H9 (cell line): ENCODE results near the gene ETFA. TPM values are rescaled to one million over a fixed set of nuclear protein-coding genes. Genes with fewer than 3 reads are reported as not detected.

Source experiments
- DNase-seq: peaks from one replicate; pipeline ENCODE4 v3.0.0-alpha.2; 2017
- H2AFZ ChIP-seq: one replicate; pipeline ENCODE4 v1.6.1; 2013; ENCODE audit warnings: mild to moderate bottlenecking, low read length, control low read depth, moderate library complexity
- H2AK5ac ChIP-seq: 2 replicates; pipeline ENCODE4 v1.6.1; 2013; ENCODE audit warnings: low read length, control low read depth, mixed read lengths; ENCODE audit not compliant: insufficient read length
- H2BK120ac ChIP-seq: one replicate; pipeline ENCODE4 v1.6.1; 2013; ENCODE audit warnings: low read depth, mild to moderate bottlenecking, low read length, control low read depth, inconsistent platforms; ENCODE audit not compliant: poor library complexity, severe bottlenecking
- H2BK12ac ChIP-seq: 2 replicates; pipeline ENCODE4 v1.6.1; 2013; ENCODE audit warnings: low read length, control low read depth, mixed read lengths, low read depth; ENCODE audit not compliant: insufficient read length
- H2BK15ac ChIP-seq: 2 replicates; pipeline ENCODE4 v1.6.1; 2013; ENCODE audit warnings: low read depth, low read length, control low read depth
- H2BK20ac ChIP-seq: one replicate; pipeline ENCODE4 v1.6.1; 2013; ENCODE audit warnings: low read depth, mild to moderate bottlenecking, low read length, control low read depth, inconsistent platforms; ENCODE audit not compliant: poor library complexity, severe bottlenecking
- H2BK5ac ChIP-seq: 2 replicates; pipeline ENCODE4 v1.6.1; 2013; ENCODE audit warnings: low read length, control low read depth, mixed read lengths; ENCODE audit not compliant: insufficient read length
- H3K14ac ChIP-seq: 2 replicates; pipeline ENCODE4 v1.6.1; 2013; ENCODE audit warnings: low read length, control low read depth; ENCODE audit not compliant: insufficient read depth
- H3K18ac ChIP-seq: 2 replicates; pipeline ENCODE4 v1.6.1; 2013; ENCODE audit warnings: low read depth, mild to moderate bottlenecking, mixed read lengths, low read length, control low read depth; ENCODE audit not compliant: insufficient read length
- H3K23ac ChIP-seq: 2 replicates; pipeline ENCODE4 v1.6.1; 2013; ENCODE audit warnings: low read length, control low read depth, mixed read lengths, low read depth; ENCODE audit not compliant: insufficient read length
- H3K23me2 ChIP-seq: 2 replicates; pipeline ENCODE4 v1.6.1; 2013; ENCODE audit warnings: low read depth, mild to moderate bottlenecking, mixed read lengths, low read length, control low read depth; ENCODE audit not compliant: insufficient read length, poor library complexity, severe bottlenecking
- H3K27ac ChIP-seq: 2 replicates; pipeline ENCODE4 v1.5.1; 2013; ENCODE audit warnings: low read length, control low read depth, mixed read lengths, low read depth; ENCODE audit not compliant: insufficient read length
- H3K27me3 ChIP-seq: 2 replicates; pipeline ENCODE4 v1.6.1; 2013; ENCODE audit warnings: low read length, control low read depth, inconsistent platforms; ENCODE audit not compliant: insufficient read depth
- H3K4ac ChIP-seq: 2 replicates; pipeline ENCODE4 v1.6.1; 2013; ENCODE audit warnings: low read depth, mild to moderate bottlenecking, control low read depth, inconsistent platforms, low read length, moderate library complexity
- H3K4me1 ChIP-seq: 2 replicates; pipeline ENCODE4 v1.6.1; 2013; ENCODE audit warnings: low read length, control low read depth, inconsistent platforms; ENCODE audit not compliant: insufficient read depth
- H3K4me2 ChIP-seq: 2 replicates; pipeline ENCODE4 v1.6.1; 2013; ENCODE audit warnings: low read length, control low read depth, mixed read lengths; ENCODE audit not compliant: insufficient read length, insufficient read depth
- H3K56ac ChIP-seq: 2 replicates; pipeline ENCODE4 v1.6.1; 2013; ENCODE audit warnings: low read depth, mild to moderate bottlenecking, mixed read lengths, low read length, control low read depth; ENCODE audit not compliant: insufficient read length
- H3K79me1 ChIP-seq: 2 replicates; pipeline ENCODE4 v1.6.1; 2013; ENCODE audit warnings: low read depth, mild to moderate bottlenecking, moderate library complexity, low read length, control low read depth, inconsistent platforms; ENCODE audit not compliant: insufficient read depth, poor library complexity, severe bottlenecking
- H3K79me2 ChIP-seq: 2 replicates; pipeline ENCODE4 v1.6.1; 2013; ENCODE audit warnings: low read length, control low read depth, inconsistent platforms; ENCODE audit not compliant: insufficient read depth
- H3K9ac ChIP-seq: 2 replicates; pipeline ENCODE4 v1.6.1; 2013; ENCODE audit warnings: low read length, control low read depth, mixed read lengths; ENCODE audit not compliant: insufficient read length; ENCODE audit errors: extremely low read depth
- H3K9me3 ChIP-seq: one replicate; pipeline ENCODE4 v1.6.1; 2013; ENCODE audit warnings: low read depth, low read length, inconsistent platforms; ENCODE audit not compliant: control insufficient read depth
- H3T11ph ChIP-seq: one replicate; pipeline ENCODE4 v1.6.1; 2013; ENCODE audit warnings: mild to moderate bottlenecking, low read length, control low read depth, inconsistent platforms
- H4K20me1 ChIP-seq: one replicate; pipeline ENCODE4 v1.6.1; 2013; ENCODE audit not compliant: control insufficient read depth, insufficient read length, insufficient read depth
- H4K5ac ChIP-seq: 2 replicates; pipeline ENCODE4 v1.6.1; 2013; ENCODE audit warnings: low read depth, mild to moderate bottlenecking, mixed read lengths, low read length, control low read depth; ENCODE audit not compliant: insufficient read length
- H4K8ac ChIP-seq: replicated peaks from 2 replicates; pipeline ENCODE4 v1.6.1; 2013; ENCODE audit warnings: low read length, control low read depth, mixed read lengths, low read depth; ENCODE audit not compliant: insufficient read length
- H4K91ac ChIP-seq: 2 replicates; pipeline ENCODE4 v1.6.1; 2013; ENCODE audit warnings: low read depth, mild to moderate bottlenecking, moderate library complexity, mixed read lengths, low read length, control low read depth; ENCODE audit not compliant: insufficient read length
- H3K27ac Mint-ChIP-seq, 3 experiments: 2 replicates in 2 of 3; 3 replicates in 1 of 3; pipeline ENCODE4 v1.8.0; 2020 to 2021; ENCODE audit warnings: mixed read lengths in 3 of 3, mild to moderate bottlenecking in 1 of 3, moderate library complexity in 1 of 3
- H3K27me3 Mint-ChIP-seq: 2 replicates; pipeline ENCODE4 v1.8.0; 2021; ENCODE audit warnings: low read depth, mild to moderate bottlenecking, moderate library complexity, mixed read lengths
- H3K36me3 Mint-ChIP-seq, 3 experiments: 2 replicates in 2 of 3; 3 replicates in 1 of 3; pipeline ENCODE4 v1.8.0; 2020 to 2021; ENCODE audit warnings: low read depth in 3 of 3, mixed read lengths in 3 of 3; ENCODE audit not compliant: insufficient read depth in 1 of 3
- H3K4me1 Mint-ChIP-seq, 2 experiments: 2 replicates each; pipeline ENCODE4 v1.8.0; 2020; ENCODE audit warnings: mixed read lengths in 2 of 2
- H3K4me3 Mint-ChIP-seq, 2 experiments: 2 replicates in 1 of 2; 3 replicates in 1 of 2; pipeline ENCODE4 v1.8.0; 2020 to 2021; ENCODE audit warnings: mild to moderate bottlenecking in 2 of 2, mixed read lengths in 2 of 2, moderate library complexity in 1 of 2
- H3K9me3 Mint-ChIP-seq, 2 experiments: 2 replicates in 1 of 2; 3 replicates in 1 of 2; pipeline ENCODE4 v1.8.0; 2020; ENCODE audit warnings: mild to moderate bottlenecking in 2 of 2, mixed read lengths in 2 of 2, moderate library complexity in 1 of 2
- CTCF ChIP-seq: fragments of 200-600 bp; sonication (generic); conservative IDR thresholded peaks from 3 replicates; pipeline ENCODE4 v1.8.0; 2021; ENCODE audit warnings: antibody characterized with exemption, mild to moderate bottlenecking
- WGBS: extraction: QIAGEN DNeasy Blood & Tissue Kit; methylation state at CpG from one replicate; pipeline ENCODE4 v1.1.7; 2013; ENCODE audit warnings: missing lambda C conversion rate, low lambda C conversion rate, mixed read lengths; ENCODE audit not compliant: insufficient read length; ENCODE audit errors: extremely low coverage; 5-methylcytosine and 5-hydroxymethylcytosine counted together
- total RNA-seq: library from RNA; stranded (reverse); gene quantifications from 2 replicates; pipeline ENCODE4 v1.2.1, GENCODE V29; 2021

Gene ETFA
- total RNA-seq, 1 experiment from 2014 or later: 109 TPM

GRCh38 chr15:76286271-76286879, 24.9 kb downstream of the ETFA start:
- no peak overlapping the region for H3K23ac ChIP-seq
- H3K9me3 Mint-ChIP-seq: no peaks in the 10 kb centered on the region
- H4K20me1 ChIP-seq: no peaks in the 10 kb centered on the region
- no peaks in the 10 kb centered on the region for H3K4me1 ChIP-seq
- no peak overlapping the region for H3K4ac ChIP-seq
- H3K14ac ChIP-seq: no peak overlapping the region
- no peak overlapping the region for H3K27ac Mint-ChIP-seq
- H3K4me2 ChIP-seq: no peak overlapping the region
- H2BK5ac ChIP-seq: no peak overlapping the region
- H3T11ph ChIP-seq: no peak overlapping the region
- H3K79me1 ChIP-seq: no peaks in the 10 kb centered on the region
- no peak overlapping the region for H2BK20ac ChIP-seq
- H3K4me3 Mint-ChIP-seq: no peak overlapping the region
- H3K9me3 ChIP-seq: no peaks in the 10 kb centered on the region
- H2BK12ac ChIP-seq: no peak overlapping the region
- no peaks in the 10 kb centered on the region for H3K23me2 ChIP-seq
- H3K79me2 ChIP-seq: no peaks in the 10 kb centered on the region
- no CpG with 5 or more reads among the region's 4 CpGs for WGBS
- no peak overlapping the region for H4K5ac ChIP-seq
- no peak overlapping the region for H2AFZ ChIP-seq
- H3K27me3 Mint-ChIP-seq: no peaks in the 10 kb centered on the region
- peaks cover 2 to 37% (median 25%) of the 10 kb centered on the region in 3 experiments; a peak in 6 of 7 replicates for H3K36me3 Mint-ChIP-seq
- no peak overlapping the region for H2AK5ac ChIP-seq
- H3K18ac ChIP-seq: no peak overlapping the region
- no peak overlapping the region for H3K9ac ChIP-seq
- H4K91ac ChIP-seq: no peak overlapping the region
- no peak overlapping the region for H3K56ac ChIP-seq
- H4K8ac ChIP-seq: no peak overlapping the region
- H2BK15ac ChIP-seq: no peak overlapping the region
- no peak overlapping the region for H2BK120ac ChIP-seq
- no peak for TF ChIP-seq CTCF
- no peak overlapping the region for H3K27ac ChIP-seq
- DNase-seq: no peak
- H3K4me1 Mint-ChIP-seq: no peaks in the 10 kb centered on the region
- no peaks in the 10 kb centered on the region for H3K27me3 ChIP-seq
